NCI-H1436 treated with DMSO at 0.1 percent for 48 hours (cell line): ENCODE results near the gene MCC.

Experiments used
- DNase-seq: peaks from one replicate; lab custom pipeline; 2025; lab: John Stamatoyannopoulos, UW

Gene MCC

GRCh38 chr5:112976432-112977309 lies 511.6 kb downstream of the MCC start, which contains the start of gene DCP2:
DCP2 (plus strand) TSS chr5:112976798; CDS start chr5:112976934, 136 bp downstream.
- DNase-seq = peak; percentile 97

DNA sequence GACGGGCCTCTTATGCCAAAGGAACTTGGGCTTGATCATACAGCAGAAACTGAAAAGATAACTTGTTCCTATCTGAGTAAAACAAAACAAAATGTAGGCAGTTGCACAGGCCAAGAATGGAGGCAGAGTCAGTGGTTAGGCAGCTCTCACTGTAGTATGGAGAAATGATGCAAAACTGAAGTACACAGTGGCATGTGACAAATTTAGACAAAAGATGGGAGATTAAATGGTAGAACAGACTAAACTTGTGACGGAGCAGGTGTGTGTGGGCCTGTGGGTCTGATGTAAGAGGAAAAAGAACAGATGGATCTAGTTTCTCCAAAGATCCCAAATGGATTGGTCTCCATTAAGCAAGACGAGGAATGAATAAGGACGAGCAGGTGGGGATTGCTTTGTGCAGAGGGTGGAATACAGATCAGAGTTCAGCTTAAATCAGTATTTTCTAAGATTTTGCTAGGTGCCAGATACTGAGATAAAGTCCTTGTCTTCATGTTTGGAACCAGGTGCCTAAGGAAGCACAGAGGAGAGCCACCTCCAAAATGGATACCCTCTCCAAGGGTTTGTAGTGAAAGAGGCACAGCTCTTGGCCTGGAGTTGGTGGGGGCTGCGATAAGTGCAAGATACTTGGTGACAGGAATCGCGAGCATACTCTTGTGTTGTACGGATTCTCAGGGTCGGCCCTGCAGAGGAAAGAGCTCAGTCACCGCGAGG lies 512.4 kb downstream of the MCC start:
- DNase-seq = no peak

DNA sequence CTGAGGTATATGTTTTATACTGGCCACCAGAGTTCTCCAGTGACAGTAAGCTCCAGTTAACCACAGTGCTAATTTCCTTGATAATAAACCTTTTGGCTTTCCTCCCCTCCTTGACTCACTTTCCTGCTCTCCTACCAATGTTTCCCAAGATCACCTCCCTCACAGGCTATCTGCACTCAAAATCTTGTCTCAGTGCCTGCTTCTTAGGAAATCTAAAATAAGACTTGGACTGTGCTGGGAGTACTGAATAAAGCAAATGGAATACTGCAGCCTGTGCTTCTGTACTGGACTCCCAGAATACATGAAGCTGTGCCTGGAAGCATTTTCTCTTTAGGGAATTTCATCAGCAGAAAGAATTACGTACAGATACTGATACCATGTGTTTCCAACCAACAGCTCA lies 513.4 kb downstream of the MCC start:
- no peak for DNase-seq

DNA sequence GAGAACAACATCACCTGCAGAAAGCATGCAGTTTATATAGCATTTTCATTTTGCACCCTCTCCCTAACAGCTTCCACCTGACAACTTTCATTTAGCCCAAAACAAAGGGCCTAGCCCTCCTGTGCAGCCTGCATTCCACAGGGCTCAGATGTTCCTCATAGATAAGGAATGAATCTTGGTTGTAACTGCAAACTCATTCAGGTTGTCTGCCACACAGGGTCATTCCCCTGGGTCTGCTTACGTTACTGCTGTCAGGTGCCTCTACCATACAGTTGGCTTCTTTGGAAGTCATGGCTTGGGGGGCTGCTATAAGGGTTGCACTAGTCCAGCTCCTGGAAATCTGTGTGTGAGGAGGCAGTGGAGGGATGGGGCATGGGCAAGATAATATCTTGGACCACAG lies 514.3 kb downstream of the MCC start:
- DNase-seq = no peak

DNA sequence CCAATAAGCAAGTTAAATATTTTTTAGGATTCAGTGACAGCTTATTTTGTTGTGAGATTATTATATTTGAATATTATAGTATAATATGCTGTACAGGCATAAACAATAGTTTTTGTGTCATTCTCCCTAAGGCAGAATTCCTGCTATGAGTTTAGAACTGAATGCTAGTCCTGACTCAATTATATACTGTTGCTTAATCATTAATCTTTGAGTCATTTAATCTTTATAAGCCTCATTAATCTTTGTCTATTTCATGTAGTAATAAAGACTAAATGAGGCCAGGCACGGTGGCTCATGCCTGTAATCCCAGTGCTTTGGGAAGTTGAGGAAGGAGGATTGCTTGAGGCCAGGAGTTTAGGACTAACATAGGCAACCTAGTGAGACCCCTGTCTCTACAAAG lies 515.2 kb downstream of the MCC start:
- no peak for DNase-seq
